ENCODE data around the gene MARF1.
"Not testable (repeated sequence)": the region's sequence is repeated elsewhere in the genome, so short reads cannot be mapped to it uniquely, and the experiment has no call there.

MARF1 gene

GRCh38 chr16:15672514-15673167 lies 29.7 kb upstream of the MARF1 start:
- Histone ChIP-seq H3K27ac (ENCODE audit: low read depth, low read length, severe bottlenecking) (peak overlapping the region; percentile 51), H3K4me1 (ENCODE audit: control insufficient read depth, insufficient read depth, low read length, poor library complexity, severe bottlenecking) (peaks cover 9% of the 10 kb centered on the region), H3K36me3 (ENCODE audit: control insufficient read depth, insufficient read depth, low read length) (peaks cover 66% of the 10 kb centered on the region), H3K4me3 (ENCODE audit: extremely low read depth, insufficient read depth, low read length, poor library complexity, severe bottlenecking) (no peak overlapping the region), H3K9me3 (ENCODE audit: control insufficient read depth, low read length) (no peaks in the 10 kb centered on the region)
- WGBS, 2 experiments (ENCODE audit: insufficient coverage in 2 of 2): 84 to 93% methylated on average over 16 to 18 of the region's 20 CpGs

- peaks cover 67% of the 10 kb centered on the region for H3K36me3 ChIP-seq (ENCODE audit: control insufficient read depth, insufficient read depth, low read length)
- peak overlapping the region; percentile 51 for H3K27ac ChIP-seq (ENCODE audit: low read depth, low read length, severe bottlenecking)
- not testable (repeated sequence) for H3K4me3 ChIP-seq (ENCODE audit: extremely low read depth, insufficient read depth, low read length, poor library complexity, severe bottlenecking); H3K4me1 ChIP-seq (ENCODE audit: control insufficient read depth, insufficient read depth, low read length, poor library complexity, severe bottlenecking); H3K9me3 ChIP-seq (ENCODE audit: control insufficient read depth, low read length)
- WGBS, 2 experiments (ENCODE audit: insufficient coverage in 2 of 2): 95 to 98% methylated on average over 9 of the region's 10 CpGs
Measured at GRCh38 chr16:15672127-15672513, 29.2 kb upstream of the MARF1 start.

- no peak overlapping the region for H3K27ac ChIP-seq (ENCODE audit: low read depth, low read length, severe bottlenecking)
- peaks cover 9% of the 10 kb centered on the region for H3K4me1 ChIP-seq (ENCODE audit: control insufficient read depth, insufficient read depth, low read length, poor library complexity, severe bottlenecking)
- peaks cover 68% of the 10 kb centered on the region for H3K36me3 ChIP-seq (ENCODE audit: control insufficient read depth, insufficient read depth, low read length)
- H3K9me3 ChIP-seq (ENCODE audit: control insufficient read depth, low read length): no peaks in the 10 kb centered on the region
- WGBS, 2 experiments (ENCODE audit: insufficient coverage in 2 of 2): 83 to 96% methylated on average over 5 to 8 of the region's 8 CpGs
- no peak overlapping the region for H3K4me3 ChIP-seq (ENCODE audit: extremely low read depth, insufficient read depth, low read length, poor library complexity, severe bottlenecking)
Measured at GRCh38 chr16:15671530-15672117, 28.7 kb upstream of the MARF1 start.

GRCh38 chr16:15667091-15667742 lies 24.3 kb upstream of the MARF1 start:
- Histone ChIP-seq H3K36me3 (ENCODE audit: control insufficient read depth, insufficient read depth, low read length) (peaks cover 77% of the 10 kb centered on the region), H3K4me3 (ENCODE audit: extremely low read depth, insufficient read depth, low read length, poor library complexity, severe bottlenecking) (no peak overlapping the region), H3K4me1 (ENCODE audit: control insufficient read depth, insufficient read depth, low read length, poor library complexity, severe bottlenecking) (peaks cover under 1% of the 10 kb centered on the region), H3K27ac (ENCODE audit: low read depth, low read length, severe bottlenecking) (no peak overlapping the region), H3K9me3 (ENCODE audit: control insufficient read depth, low read length) (no peaks in the 10 kb centered on the region)
- 95 to 96% methylated on average over 14 of the region's 18 CpGs for WGBS, 2 experiments (ENCODE audit: insufficient coverage in 2 of 2)

GRCh38 chr16:15665107-15665506 lies 22.2 kb upstream of the MARF1 start:
- H3K9me3 ChIP-seq (ENCODE audit: control insufficient read depth, low read length): no peaks in the 10 kb centered on the region
- no peak overlapping the region for H3K27ac ChIP-seq (ENCODE audit: low read depth, low read length, severe bottlenecking)
- peaks cover 71% of the 10 kb centered on the region for H3K36me3 ChIP-seq (ENCODE audit: control insufficient read depth, insufficient read depth, low read length)
- H3K4me3 ChIP-seq (ENCODE audit: extremely low read depth, insufficient read depth, low read length, poor library complexity, severe bottlenecking): no peak overlapping the region
- H3K4me1 ChIP-seq (ENCODE audit: control insufficient read depth, insufficient read depth, low read length, poor library complexity, severe bottlenecking): peaks cover 7% of the 10 kb centered on the region

GRCh38 chr16:15660203-15660601 lies 17.2 kb upstream of the MARF1 start:
- peaks cover 10% of the 10 kb centered on the region for H3K4me1 ChIP-seq (ENCODE audit: control insufficient read depth, insufficient read depth, low read length, poor library complexity, severe bottlenecking)
- peak overlapping the region; percentile 51 for H3K27ac ChIP-seq (ENCODE audit: low read depth, low read length, severe bottlenecking)
- 85 to 92% methylated on average over 3 to 5 of the region's 5 CpGs for WGBS, 2 experiments (ENCODE audit: insufficient coverage in 2 of 2)
- H3K36me3 ChIP-seq (ENCODE audit: control insufficient read depth, insufficient read depth, low read length): peaks cover 47% of the 10 kb centered on the region
- no peak overlapping the region for H3K4me3 ChIP-seq (ENCODE audit: extremely low read depth, insufficient read depth, low read length, poor library complexity, severe bottlenecking)
- no peaks in the 10 kb centered on the region for H3K9me3 ChIP-seq (ENCODE audit: control insufficient read depth, low read length)

GRCh38 chr16:15658556-15658955 lies 15.6 kb upstream of the MARF1 start:
- Histone ChIP-seq H3K4me3 (ENCODE audit: extremely low read depth, insufficient read depth, low read length, poor library complexity, severe bottlenecking) (no peak overlapping the region), H3K27ac (ENCODE audit: low read depth, low read length, severe bottlenecking) (no peak overlapping the region), H3K9me3 (ENCODE audit: control insufficient read depth, low read length) (no peaks in the 10 kb centered on the region), H3K36me3 (ENCODE audit: control insufficient read depth, insufficient read depth, low read length) (peaks cover 47% of the 10 kb centered on the region), H3K4me1 (ENCODE audit: control insufficient read depth, insufficient read depth, low read length, poor library complexity, severe bottlenecking) (peaks cover 10% of the 10 kb centered on the region)
- WGBS, 2 experiments (ENCODE audit: insufficient coverage in 2 of 2): 78 to 91% methylated on average over 1 to 5 of the region's 5 CpGs

- WGBS, 2 experiments (ENCODE audit: insufficient coverage in 2 of 2): 88 to 95% methylated on average over 5 of the region's 6 CpGs
- no peak overlapping the region for H3K4me3 ChIP-seq (ENCODE audit: extremely low read depth, insufficient read depth, low read length, poor library complexity, severe bottlenecking)
- H3K9me3 ChIP-seq (ENCODE audit: control insufficient read depth, low read length): no peaks in the 10 kb centered on the region
- peaks cover 10% of the 10 kb centered on the region for H3K4me1 ChIP-seq (ENCODE audit: control insufficient read depth, insufficient read depth, low read length, poor library complexity, severe bottlenecking)
- H3K27ac ChIP-seq (ENCODE audit: low read depth, low read length, severe bottlenecking): no peak overlapping the region
- H3K36me3 ChIP-seq (ENCODE audit: control insufficient read depth, insufficient read depth, low read length): peaks cover 47% of the 10 kb centered on the region
Measured at GRCh38 chr16:15658149-15658548, 15.2 kb upstream of the MARF1 start.

- H3K27ac ChIP-seq (ENCODE audit: low read depth, low read length, severe bottlenecking); H3K9me3 ChIP-seq (ENCODE audit: control insufficient read depth, low read length): not testable (repeated sequence)
- no CpG with 5 or more reads among the region's 6 CpGs for WGBS, 2 experiments (ENCODE audit: insufficient coverage in 2 of 2)
Measured at GRCh38 chr16:15655561-15655960, 12.6 kb upstream of the MARF1 start.

GRCh38 chr16:15654591-15654990 lies 11.6 kb upstream of the MARF1 start:
- WGBS, 2 experiments (ENCODE audit: insufficient coverage in 2 of 2): 100% methylated on average over 1 of the region's 2 CpGs; no CpG with 5 or more reads in 1 of the 2 experiments
- H3K4me3 ChIP-seq (ENCODE audit: extremely low read depth, insufficient read depth, low read length, poor library complexity, severe bottlenecking): no peak overlapping the region
- H3K27ac ChIP-seq (ENCODE audit: low read depth, low read length, severe bottlenecking): no peak overlapping the region
- H3K36me3 ChIP-seq (ENCODE audit: control insufficient read depth, insufficient read depth, low read length): peaks cover 41% of the 10 kb centered on the region
- peaks cover 5% of the 10 kb centered on the region for H3K4me1 ChIP-seq (ENCODE audit: control insufficient read depth, insufficient read depth, low read length, poor library complexity, severe bottlenecking)
- no peaks in the 10 kb centered on the region for H3K9me3 ChIP-seq (ENCODE audit: control insufficient read depth, low read length)

More at GRCh38 chr16:15655561-15655960, 12.6 kb upstream of the MARF1 start:
- H3K4me1 ChIP-seq (ENCODE audit: control insufficient read depth, insufficient read depth, low read length, poor library complexity, severe bottlenecking): peaks cover 12% of the 10 kb centered on the region
- peaks cover 41% of the 10 kb centered on the region for H3K36me3 ChIP-seq (ENCODE audit: control insufficient read depth, insufficient read depth, low read length)
- not testable (repeated sequence) for H3K4me3 ChIP-seq (ENCODE audit: extremely low read depth, insufficient read depth, low read length, poor library complexity, severe bottlenecking)

GRCh38 chr16:15653227-15653626 lies 10.3 kb upstream of the MARF1 start:
- Histone ChIP-seq H3K9me3 (ENCODE audit: control insufficient read depth, low read length) (no peaks in the 10 kb centered on the region), H3K4me1 (ENCODE audit: control insufficient read depth, insufficient read depth, low read length, poor library complexity, severe bottlenecking) (peaks cover 5% of the 10 kb centered on the region), H3K4me3 (ENCODE audit: extremely low read depth, insufficient read depth, low read length, poor library complexity, severe bottlenecking) (no peak overlapping the region), H3K36me3 (ENCODE audit: control insufficient read depth, insufficient read depth, low read length) (peaks cover 38% of the 10 kb centered on the region), H3K27ac (ENCODE audit: low read depth, low read length, severe bottlenecking) (peak overlapping the region; percentile 16)
- 34 to 87% methylated on average over 2 to 3 of the region's 4 CpGs for WGBS, 2 experiments (ENCODE audit: insufficient coverage in 2 of 2)
